PC-3 (cell line): ENCODE measurements around the gene MED15. TPM values are rescaled to one million over a fixed set of nuclear protein-coding genes. Genes with fewer than 3 reads are reported as not detected.

ENCODE experiments used
- ATAC-seq: fragments of 200-7000 bp; cut with Tn5 transposase; 2 replicates; pipeline ENCODE4 v1.9.1; 2020; ENCODE audit warnings: mild to moderate bottlenecking, moderate library complexity
- BruUV-seq: library from RNA; stranded (reverse); fragments of 400-500 nt; replicated peaks from 2 replicates; lab custom pipeline; 2021; lab: Mats Ljungman, UMichigan
- CTCF ChIA-PET: fragments of 300-600 bp; sonication (Branson Sonifier 250); formaldehyde crosslinking; loops from one replicate; lab custom pipeline; 2022; ENCODE audit warnings: antibody characterized with exemption; lab: Charles Lee
- POLR2A ChIA-PET: fragments of 300-600 bp; sonication (Branson Sonifier 250); formaldehyde crosslinking; loops from one replicate; lab custom pipeline; 2022; ENCODE audit warnings: antibody characterized with exemption; ENCODE audit not compliant: unreplicated experiment; lab: Charles Lee
- DNase-seq: peaks from one replicate; pipeline ENCODE4 v3.0.0-alpha.2; 2015
- H2AFZ ChIP-seq: fragments of 300-600 bp; sonication (generic); 2 replicates; pipeline ENCODE4 v1.6.0; 2016; ENCODE audit warnings: antibody characterized with exemption, low read length
- H3F3A ChIP-seq: fragments of 300-600 bp; sonication (generic); one replicate; pipeline ENCODE4 v1.6.0; 2017; ENCODE audit warnings: antibody characterized with exemption, low read length, control low read depth, mild to moderate bottlenecking; ENCODE audit not compliant: unreplicated experiment
- H3K27ac ChIP-seq: fragments of 300-600 bp; sonication (generic); 2 replicates; pipeline ENCODE4 v1.5.1; 2016; ENCODE audit warnings: mild to moderate bottlenecking, low read length
- H3K27me3 ChIP-seq: fragments of 300-600 bp; sonication (generic); 2 replicates; pipeline ENCODE4 v1.6.1; 2016; ENCODE audit warnings: low read length, mixed read lengths
- H3K36me3 ChIP-seq: fragments of 300-600 bp; sonication (generic); 2 replicates; pipeline ENCODE4 v1.6.1; 2016; ENCODE audit warnings: low read depth, mixed run types, low read length, mixed read lengths
- H3K4me1 ChIP-seq: fragments of 300-600 bp; sonication (generic); 2 replicates; pipeline ENCODE4 v1.5.1; 2016; ENCODE audit warnings: low read length; ENCODE audit not compliant: insufficient read depth
- H3K4me2 ChIP-seq: fragments of 300-600 bp; sonication (generic); 2 replicates; pipeline ENCODE4 v1.6.0; 2016; ENCODE audit warnings: low read length
- H3K4me3 ChIP-seq: fragments of 300-600 bp; sonication (generic); 2 replicates; pipeline ENCODE4 v1.5.1; 2016; ENCODE audit warnings: mild to moderate bottlenecking, low read length, mixed read lengths
- H3K79me2 ChIP-seq: fragments of 300-600 bp; sonication (generic); 2 replicates; pipeline ENCODE4 v1.6.1; 2017; ENCODE audit warnings: low read length, mixed read lengths
- H3K9ac ChIP-seq: fragments of 300-600 bp; sonication (generic); 2 replicates; pipeline ENCODE4 v1.6.0; 2016; ENCODE audit warnings: mild to moderate bottlenecking, low read length
- H3K9me2 ChIP-seq: fragments of 300-600 bp; sonication (generic); replicated peaks from 2 replicates; pipeline ENCODE4 v1.6.1; 2016; ENCODE audit warnings: mixed run types, low read length, mixed read lengths
- H3K9me3 ChIP-seq: fragments of 300-600 bp; sonication (generic); 2 replicates; pipeline ENCODE4 v1.6.1; 2016; ENCODE audit warnings: low read length, mixed read lengths
- H4K20me1 ChIP-seq: fragments of 300-600 bp; sonication (generic); 2 replicates; pipeline ENCODE4 v1.6.1; 2016; ENCODE audit warnings: low read length, mixed read lengths
- CTCF ChIP-seq: fragments of 300-600 bp; sonication (generic); conservative IDR thresholded peaks from 2 replicates; pipeline ENCODE4 v1.5.1; 2017; ENCODE audit warnings: antibody characterized with exemption, low read depth, mild to moderate bottlenecking, low read length
- EZH2 ChIP-seq: fragments of 300-600 bp; sonication (generic); IDR thresholded peaks from one replicate; pipeline ENCODE4 v1.6.1; 2017; ENCODE audit warnings: antibody characterized with exemption, mild to moderate bottlenecking, low read length; ENCODE audit not compliant: unreplicated experiment
- EZH2phosphoT487 ChIP-seq: fragments of 300-600 bp; sonication (generic); IDR thresholded peaks from 2 replicates; pipeline ENCODE4 v1.6.1; 2018; ENCODE audit warnings: mild to moderate bottlenecking, antibody characterized with exemption, low read length, borderline replicate concordance
- intact Hi-C: fragments of 100-400 bp; cut with micrococcal nuclease; formaldehyde crosslinking; loops from 2 replicates; pipeline ENCODE4 v1.9.0; 2023
- total RNA-seq: library from RNA; depleted of rRNA; stranded (reverse); fragments of >200 nt; gene quantifications from 2 replicates; pipeline ENCODE4 v1.2.3, GENCODE V29; 2014

Gene MED15
- total RNA-seq, 1 experiment from 2014 or later, result 55.9 TPM

DNA sequence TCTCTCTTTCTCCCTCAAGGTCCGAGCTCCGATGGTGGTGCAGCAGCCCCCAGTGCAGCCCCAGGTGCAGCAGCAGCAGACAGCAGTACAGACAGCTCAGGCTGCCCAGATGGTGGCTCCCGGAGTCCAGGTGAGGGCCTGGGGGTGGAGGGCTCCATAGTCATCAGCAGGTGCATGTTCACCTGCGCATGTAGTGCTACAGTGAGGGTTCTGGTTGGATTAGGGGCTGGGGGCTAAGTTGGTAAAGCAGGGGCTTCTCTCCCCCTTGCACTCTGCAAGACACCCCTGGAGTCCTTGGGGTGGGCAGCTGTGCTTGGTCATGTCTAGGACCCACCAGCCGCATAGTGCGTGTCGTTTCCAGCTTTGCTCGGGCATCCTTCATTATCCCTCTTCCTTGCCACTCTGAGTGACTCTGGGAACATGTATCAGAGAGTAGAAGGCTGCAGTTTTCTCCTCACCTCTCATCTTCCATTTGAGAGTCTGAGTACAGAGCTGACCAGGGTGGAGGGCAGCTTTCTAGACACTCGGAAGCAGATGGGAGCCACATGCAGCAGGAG, 61.2 kb downstream of the MED15 start:
- intact Hi-C loops, result loop anchor here (5.0 kb wide), 1 partner anchor 61 kb away; the partner anchor contains the start of gene MED15
- peak overlapping the region; percentile 37; the same call in 1 of the 2 replicates for H3K9ac ChIP-seq
- peaks cover 60% of the 10 kb centered on the region for H3K36me3 ChIP-seq
- H3K27ac ChIP-seq, result peak overlapping the region; percentile 89
- no peaks in the 10 kb centered on the region for H3K27me3 ChIP-seq
- ATAC-seq (no peak), DNase-seq (no peak)
- ChIA-PET CTCF (interaction anchor here (1.5 kb wide), 1 partner anchor 150 kb away, joined by 17 read pairs; no protein-coding TSS in a partner anchor), POLR2A (interaction anchor here (0.7 kb wide), 1 partner anchor 73 kb away, joined by 4 read pairs; no protein-coding TSS in a partner anchor)
- no peaks in the 10 kb centered on the region for H3K9me3 ChIP-seq
- peaks cover 61% of the 10 kb centered on the region for H3K4me1 ChIP-seq
- TF ChIP-seq EZH2 (no peak), EZH2phosphoT487 (no peak), CTCF (no peak)
- H3K79me2 ChIP-seq, result peaks cover 30% of the 10 kb centered on the region
- H2AFZ ChIP-seq, result no peak overlapping the region
- peaks cover 6% of the 10 kb centered on the region for H3F3A ChIP-seq
- H3K9me2 ChIP-seq, result no peaks in the 10 kb centered on the region
- no TSS peak for BruUV-seq
- H4K20me1 ChIP-seq, result no peaks in the 10 kb centered on the region; the same call in 1 of the 2 replicates
- peak overlapping the region; percentile 60 for H3K4me2 ChIP-seq
- H3K4me3 ChIP-seq, result no peak overlapping the region

- Histone ChIP-seq H3K9ac (peak overlapping the region; percentile 37; the same call in 1 of the 2 replicates), H3K27me3 (no peaks in the 10 kb centered on the region), H3K4me2 (peak overlapping the region; percentile 60), H3K9me2 (no peaks in the 10 kb centered on the region), H3K79me2 (peaks cover 30% of the 10 kb centered on the region), H3K4me3 (no peak overlapping the region), H3F3A (peaks cover 6% of the 10 kb centered on the region), H3K4me1 (peaks cover 61% of the 10 kb centered on the region), H4K20me1 (no peaks in the 10 kb centered on the region), H2AFZ (no peak overlapping the region), H3K27ac (peak overlapping the region; percentile 89), H3K9me3 (no peaks in the 10 kb centered on the region), H3K36me3 (peaks cover 63% of the 10 kb centered on the region)
- no TSS peak for BruUV-seq
- ATAC-seq (peak; percentile 73), DNase-seq (peak; percentile 90)
- intact Hi-C loops, result loop anchor here (5.0 kb wide), 1 partner anchor 62 kb away; the partner anchor contains the start of gene MED15
- TF ChIP-seq CTCF, result no peak
- TF ChIP-seq EZH2, result no peak
- no peak; the same call in 1 of the 2 replicates for TF ChIP-seq EZH2phosphoT487
- POLR2A ChIA-PET, result interaction anchor here (0.7 kb wide), 1 partner anchor 74 kb away, joined by 4 read pairs; no protein-coding TSS in a partner anchor
- CTCF ChIA-PET, result interaction anchor here (1.5 kb wide), 1 partner anchor 151 kb away, joined by 17 read pairs; no protein-coding TSS in a partner anchor
Measured at GRCh38 chr22:20569059-20570058, 61.9 kb downstream of the MED15 start.
